ENCODE data around the gene RRP15. TPM values are rescaled to one million over a fixed set of nuclear protein-coding genes. Genes with fewer than 3 reads are reported as not detected.

Gene RRP15
- total RNA-seq, 1 donor from 2014 or later = 28.4 TPM

DNA sequence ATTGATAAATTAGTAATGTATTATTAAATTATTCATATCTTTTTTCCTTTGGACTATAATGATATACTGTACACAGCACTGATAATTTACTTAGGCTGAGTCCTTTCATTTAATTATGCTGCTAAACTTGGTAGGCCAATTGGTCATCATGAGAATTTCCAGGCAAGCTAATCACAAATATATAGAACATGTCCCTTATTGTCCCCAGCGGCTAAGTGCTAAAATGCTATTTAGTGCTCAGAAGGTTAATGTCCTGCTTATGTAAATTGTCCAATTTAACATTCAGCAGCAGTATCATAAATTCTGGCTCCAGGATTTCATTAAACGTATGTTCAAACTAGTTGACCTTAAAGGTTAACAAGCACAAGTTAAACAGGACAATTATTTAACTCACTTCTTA, 30.0 kb upstream of the RRP15 start:
- no peak overlapping the region for H2AFZ ChIP-seq (ENCODE audit: low read depth, low read length)
- no peaks in the 10 kb centered on the region for H3K9me3 ChIP-seq (ENCODE audit: insufficient read depth, low read depth, low read length)
- H3K4me1 ChIP-seq (ENCODE audit: insufficient read depth, low read length) = no peaks in the 10 kb centered on the region
- no peaks in the 10 kb centered on the region for H3K79me2 ChIP-seq (ENCODE audit: insufficient read depth, low read length)
- Mint-ChIP-seq H3K4me1 (ENCODE audit: low read depth, unreplicated experiment) (no peaks in the 10 kb centered on the region), H3K27me3 (ENCODE audit: low read depth, unreplicated experiment) (no peaks in the 10 kb centered on the region), H3K4me3 (ENCODE audit: unreplicated experiment) (no peak overlapping the region), H3K27ac (ENCODE audit: unreplicated experiment) (no peak overlapping the region), H3K9me3 (ENCODE audit: unreplicated experiment) (no peaks in the 10 kb centered on the region), H3K36me3 (ENCODE audit: low read depth, unreplicated experiment) (no peaks in the 10 kb centered on the region)
- no peak overlapping the region for H3K4me2 ChIP-seq (ENCODE audit: low read length)
- no peak overlapping the region for H3K27ac ChIP-seq (ENCODE audit: low read depth, low read length)
- H3K9ac ChIP-seq (ENCODE audit: low read length) = no peak overlapping the region
- no peaks in the 10 kb centered on the region for H3K27me3 ChIP-seq (ENCODE audit: insufficient read depth, low read length)
- DNase-seq (ENCODE audit: low read depth) (no peak), FAIRE-seq (no peak)
- H3K4me3 ChIP-seq (ENCODE audit: insufficient read depth, low read depth, low read length) = no peak overlapping the region
- H4K20me1 ChIP-seq (ENCODE audit: insufficient read depth, low read length) = no peaks in the 10 kb centered on the region
- TF ChIP-seq EZH2 (IDR thresholded peaks at IDR 0.05; ENCODE audit: insufficient read depth, low read length) = no peak
- TF ChIP-seq, protein P1, sequence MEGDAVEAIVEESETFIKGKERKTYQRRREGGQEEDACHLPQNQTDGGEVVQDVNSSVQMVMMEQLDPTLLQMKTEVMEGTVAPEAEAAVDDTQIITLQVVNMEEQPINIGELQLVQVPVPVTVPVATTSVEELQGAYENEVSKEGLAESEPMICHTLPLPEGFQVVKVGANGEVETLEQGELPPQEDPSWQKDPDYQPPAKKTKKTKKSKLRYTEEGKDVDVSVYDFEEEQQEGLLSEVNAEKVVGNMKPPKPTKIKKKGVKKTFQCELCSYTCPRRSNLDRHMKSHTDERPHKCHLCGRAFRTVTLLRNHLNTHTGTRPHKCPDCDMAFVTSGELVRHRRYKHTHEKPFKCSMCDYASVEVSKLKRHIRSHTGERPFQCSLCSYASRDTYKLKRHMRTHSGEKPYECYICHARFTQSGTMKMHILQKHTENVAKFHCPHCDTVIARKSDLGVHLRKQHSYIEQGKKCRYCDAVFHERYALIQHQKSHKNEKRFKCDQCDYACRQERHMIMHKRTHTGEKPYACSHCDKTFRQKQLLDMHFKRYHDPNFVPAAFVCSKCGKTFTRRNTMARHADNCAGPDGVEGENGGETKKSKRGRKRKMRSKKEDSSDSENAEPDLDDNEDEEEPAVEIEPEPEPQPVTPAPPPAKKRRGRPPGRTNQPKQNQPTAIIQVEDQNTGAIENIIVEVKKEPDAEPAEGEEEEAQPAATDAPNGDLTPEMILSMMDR (IDR thresholded peaks at IDR 0.05; ENCODE audit: insufficient read depth, low read depth, low read length) = no peak
- no peaks in the 10 kb centered on the region for H3K36me3 ChIP-seq (ENCODE audit: insufficient read depth, low read length)

DNA sequence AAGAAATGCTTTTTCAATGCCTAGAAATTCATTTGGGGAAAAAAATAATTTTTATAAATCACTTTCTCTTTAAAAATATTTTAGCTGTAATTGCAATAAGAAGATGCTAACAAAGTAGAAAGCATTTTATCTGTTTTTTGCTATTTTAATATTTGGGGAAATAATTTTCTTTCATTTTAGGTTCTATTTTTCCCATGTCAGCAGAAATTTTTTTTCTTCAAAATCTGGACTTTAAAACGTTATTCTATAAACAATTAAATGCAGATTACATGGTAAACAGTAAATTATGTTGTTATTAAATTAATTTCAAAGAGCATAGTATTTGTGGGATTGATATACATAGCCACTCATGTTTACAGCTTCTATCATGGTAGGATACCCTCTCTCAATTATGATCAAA, 27.7 kb upstream of the RRP15 start:
- Histone ChIP-seq H3K27ac (ENCODE audit: low read depth, low read length) (no peak overlapping the region), H3K27me3 (ENCODE audit: insufficient read depth, low read length) (no peaks in the 10 kb centered on the region), H3K9ac (ENCODE audit: low read length) (no peak overlapping the region), H3K4me3 (ENCODE audit: insufficient read depth, low read depth, low read length) (no peak overlapping the region), H3K4me2 (ENCODE audit: low read length) (no peak overlapping the region), H3K36me3 (ENCODE audit: insufficient read depth, low read length) (no peaks in the 10 kb centered on the region), H3K79me2 (ENCODE audit: insufficient read depth, low read length) (no peaks in the 10 kb centered on the region), H4K20me1 (ENCODE audit: insufficient read depth, low read length) (no peaks in the 10 kb centered on the region), H2AFZ (ENCODE audit: low read depth, low read length) (no peak overlapping the region), H3K4me1 (ENCODE audit: insufficient read depth, low read length) (no peaks in the 10 kb centered on the region), H3K9me3 (ENCODE audit: insufficient read depth, low read depth, low read length) (no peaks in the 10 kb centered on the region)
- FAIRE-seq (no peak), DNase-seq (ENCODE audit: low read depth) (no peak)
- Mint-ChIP-seq H3K4me1 (ENCODE audit: low read depth, unreplicated experiment) (no peaks in the 10 kb centered on the region), H3K27ac (ENCODE audit: unreplicated experiment) (no peak overlapping the region), H3K27me3 (ENCODE audit: low read depth, unreplicated experiment) (no peaks in the 10 kb centered on the region), H3K4me3 (ENCODE audit: unreplicated experiment) (no peak overlapping the region), H3K36me3 (ENCODE audit: low read depth, unreplicated experiment) (no peaks in the 10 kb centered on the region), H3K9me3 (ENCODE audit: unreplicated experiment) (peaks cover 2% of the 10 kb centered on the region)
- TF ChIP-seq, protein P1 (IDR thresholded peaks at IDR 0.05; ENCODE audit: insufficient read depth, low read depth, low read length) = no peak
- no peak for TF ChIP-seq EZH2 (IDR thresholded peaks at IDR 0.05; ENCODE audit: insufficient read depth, low read length)

DNA sequence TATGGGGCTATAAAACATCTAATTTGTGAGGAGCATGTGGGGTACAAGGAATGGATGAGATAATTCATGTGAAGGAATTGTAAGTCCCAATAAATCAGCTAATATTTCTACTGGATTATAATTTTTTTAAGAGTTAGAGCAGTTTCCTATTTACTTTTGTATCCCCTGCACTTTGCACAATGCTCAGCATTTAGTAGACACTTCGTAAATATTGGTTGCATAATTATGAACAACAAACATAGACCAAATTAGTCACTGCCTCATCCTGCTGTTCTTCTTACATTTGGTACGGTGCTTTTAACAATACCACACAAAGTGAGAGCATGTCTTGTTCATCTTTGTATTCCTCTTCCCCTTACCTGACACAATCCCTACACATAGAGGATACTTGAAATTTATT, 27.1 kb upstream of the RRP15 start:
- no peak for FAIRE-seq
- no peak overlapping the region for H3K27ac Mint-ChIP-seq (ENCODE audit: unreplicated experiment)
- no peak overlapping the region for H3K9ac ChIP-seq (ENCODE audit: low read length)
- no peaks in the 10 kb centered on the region for H3K9me3 ChIP-seq (ENCODE audit: insufficient read depth, low read depth, low read length)
- no peaks in the 10 kb centered on the region for H3K4me1 Mint-ChIP-seq (ENCODE audit: low read depth, unreplicated experiment)
- H3K27ac ChIP-seq (ENCODE audit: low read depth, low read length) = no peak overlapping the region
- no peaks in the 10 kb centered on the region for H3K79me2 ChIP-seq (ENCODE audit: insufficient read depth, low read length)
- H3K36me3 Mint-ChIP-seq (ENCODE audit: low read depth, unreplicated experiment) = no peaks in the 10 kb centered on the region
- H3K4me3 Mint-ChIP-seq (ENCODE audit: unreplicated experiment) = no peak overlapping the region
- TF ChIP-seq EZH2 (IDR thresholded peaks at IDR 0.05; ENCODE audit: insufficient read depth, low read length) = no peak
- TF ChIP-seq, protein P1 (IDR thresholded peaks at IDR 0.05; ENCODE audit: insufficient read depth, low read depth, low read length) = no peak
- no peak for DNase-seq (ENCODE audit: low read depth)
- no peaks in the 10 kb centered on the region for H3K27me3 ChIP-seq (ENCODE audit: insufficient read depth, low read length)
- H3K4me1 ChIP-seq (ENCODE audit: insufficient read depth, low read length) = no peaks in the 10 kb centered on the region
- no peaks in the 10 kb centered on the region for H3K27me3 Mint-ChIP-seq (ENCODE audit: low read depth, unreplicated experiment)
- H3K4me3 ChIP-seq (ENCODE audit: insufficient read depth, low read depth, low read length) = no peak overlapping the region
- no peaks in the 10 kb centered on the region for H3K36me3 ChIP-seq (ENCODE audit: insufficient read depth, low read length)
- no peak overlapping the region for H3K4me2 ChIP-seq (ENCODE audit: low read length)
- no peak overlapping the region for H2AFZ ChIP-seq (ENCODE audit: low read depth, low read length)
- H3K9me3 Mint-ChIP-seq (ENCODE audit: unreplicated experiment) = peaks cover 2% of the 10 kb centered on the region
- H4K20me1 ChIP-seq (ENCODE audit: insufficient read depth, low read length) = no peaks in the 10 kb centered on the region
